BLaER1 (cell line): ENCODE data around the gene NUTM2A.
"Not testable (repeated sequence)": the region's sequence is repeated elsewhere in the genome, so short reads cannot be mapped to it uniquely, and the experiment has no call there.

Source experiments
- H3K27ac ChIP-seq: shearing (Covaris generic); formaldehyde crosslinking; 2 replicates; pipeline ENCODE4 v1.8.1; 2022
- H3K27me3 ChIP-seq: shearing (Covaris generic); formaldehyde crosslinking; 2 replicates; pipeline ENCODE4 v1.8.1; 2022
- H3K36me3 ChIP-seq: shearing (Covaris generic); formaldehyde crosslinking; 2 replicates; pipeline ENCODE4 v1.8.1; 2022
- H3K4me1 ChIP-seq: shearing (Covaris generic); formaldehyde crosslinking; 2 replicates; pipeline ENCODE4 v1.8.1; 2022
- H3K4me2 ChIP-seq: shearing (Covaris generic); formaldehyde crosslinking; 2 replicates; pipeline ENCODE4 v1.8.1; 2022
- H3K4me3 ChIP-seq: shearing (Covaris generic); formaldehyde crosslinking; 2 replicates; pipeline ENCODE4 v1.8.1; 2022
- H3K9ac ChIP-seq: shearing (Covaris generic); formaldehyde crosslinking; 2 replicates; pipeline ENCODE4 v1.8.1; 2022
- H3K9me3 ChIP-seq: shearing (Covaris generic); formaldehyde crosslinking; 2 replicates; pipeline ENCODE4 v1.8.1; 2022
- H4K20me1 ChIP-seq: shearing (Covaris generic); formaldehyde crosslinking; 2 replicates; pipeline ENCODE4 v1.8.1; 2022

The NUTM2A gene

DNA sequence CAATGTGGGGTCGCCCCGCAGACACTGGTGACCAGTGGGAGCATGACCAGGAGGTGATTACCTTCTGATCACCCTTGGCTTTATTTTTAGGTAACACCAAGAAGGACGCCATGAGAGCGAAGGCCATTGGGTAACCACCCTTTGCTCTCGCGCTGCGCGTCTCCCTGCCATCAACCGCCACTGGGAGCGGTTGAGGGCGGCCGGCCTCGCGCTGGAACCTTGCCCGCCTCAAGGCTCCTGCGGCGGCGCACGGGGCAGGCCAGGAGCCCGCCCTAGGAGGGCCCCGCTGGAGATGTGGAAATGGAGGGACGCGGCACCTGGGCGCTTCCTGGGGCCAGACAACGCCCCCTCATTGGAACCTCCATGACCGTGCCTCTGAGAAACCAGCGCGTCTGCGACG is 2.5 kb upstream of the NUTM2A start:
- not testable (repeated sequence) for H3K36me3 ChIP-seq, H3K9me3 ChIP-seq, H3K4me2 ChIP-seq, H3K4me1 ChIP-seq, H4K20me1 ChIP-seq, H3K4me3 ChIP-seq, H3K27ac ChIP-seq, H3K27me3 ChIP-seq, H3K9ac ChIP-seq

DNA sequence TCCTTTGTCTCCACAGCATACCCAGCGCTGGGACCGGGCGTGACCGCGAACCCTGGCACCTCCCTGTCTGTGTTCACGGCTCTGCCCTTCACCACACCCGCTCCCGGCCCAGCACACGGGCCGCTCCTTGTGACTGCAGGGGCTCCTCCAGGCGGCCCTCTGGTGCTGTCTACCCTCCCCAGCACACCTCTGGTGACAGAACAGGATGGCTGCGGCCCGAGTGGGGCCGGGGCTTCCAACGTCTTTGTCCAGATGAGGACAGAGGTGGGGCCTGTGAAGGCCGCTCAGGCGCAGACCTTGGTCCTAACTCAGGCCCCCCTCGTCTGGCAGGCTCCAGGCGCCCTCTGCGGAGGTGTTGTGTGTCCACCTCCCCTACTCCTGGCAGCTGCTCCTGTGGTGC is 3.0 kb downstream of the NUTM2A start:
- not testable (repeated sequence) for H3K27me3 ChIP-seq, H3K9me3 ChIP-seq, H3K36me3 ChIP-seq, H3K27ac ChIP-seq, H3K4me2 ChIP-seq, H3K4me3 ChIP-seq, H3K4me1 ChIP-seq, H3K9ac ChIP-seq, H4K20me1 ChIP-seq

DNA sequence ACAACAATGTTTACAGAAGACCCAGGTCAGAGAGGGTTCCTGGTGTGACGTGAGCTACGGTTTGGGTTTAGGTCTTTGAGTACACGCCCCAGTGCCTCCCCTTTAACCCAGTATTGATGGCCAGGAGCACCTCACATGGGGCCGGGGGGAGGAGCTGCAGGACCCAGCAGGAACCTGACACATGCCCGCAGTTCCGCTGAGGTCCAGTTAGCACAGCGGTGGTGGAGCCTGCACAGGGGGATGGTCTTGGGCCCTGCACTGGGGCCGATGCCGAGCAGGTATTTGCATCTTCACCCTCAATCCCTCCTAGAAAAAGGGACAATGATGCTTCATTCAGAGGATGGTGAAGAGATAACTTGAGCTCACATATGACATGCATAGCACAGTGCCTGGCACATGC is 4.0 kb downstream of the NUTM2A start:
- H3K27ac ChIP-seq = not testable (repeated sequence)

DNA sequence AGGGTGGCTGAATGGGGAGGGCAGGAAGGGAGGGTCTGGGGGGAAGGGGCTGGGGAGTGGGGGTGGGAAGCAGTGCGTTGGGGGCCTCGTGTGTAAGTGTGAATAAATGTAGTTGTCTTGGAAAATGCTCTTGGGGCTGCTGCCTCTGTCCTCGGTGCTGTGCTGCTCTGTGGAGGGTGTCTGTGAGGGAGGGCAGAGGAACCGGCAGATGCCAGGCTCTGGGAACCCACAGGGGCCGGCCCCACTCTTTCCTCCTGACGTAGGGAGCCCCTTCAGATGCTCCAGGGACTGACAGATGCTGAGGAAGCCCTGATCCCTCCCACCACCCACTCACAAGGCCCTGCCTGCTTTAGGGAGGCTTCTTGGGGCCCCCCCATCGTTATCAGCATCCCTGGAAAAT is 9.6 kb downstream of the NUTM2A start:
- not testable (repeated sequence) for H3K9me3 ChIP-seq, H3K4me3 ChIP-seq, H3K27ac ChIP-seq, H3K27me3 ChIP-seq, H4K20me1 ChIP-seq, H3K36me3 ChIP-seq, H3K9ac ChIP-seq, H3K4me1 ChIP-seq, H3K4me2 ChIP-seq

More for the DNA sequence above, 4.0 kb downstream of the NUTM2A start:
- H3K27me3 ChIP-seq, H3K36me3 ChIP-seq, H4K20me1 ChIP-seq, H3K4me2 ChIP-seq, H3K4me1 ChIP-seq, H3K9me3 ChIP-seq, H3K4me3 ChIP-seq, H3K9ac ChIP-seq: not testable (repeated sequence)

DNA sequence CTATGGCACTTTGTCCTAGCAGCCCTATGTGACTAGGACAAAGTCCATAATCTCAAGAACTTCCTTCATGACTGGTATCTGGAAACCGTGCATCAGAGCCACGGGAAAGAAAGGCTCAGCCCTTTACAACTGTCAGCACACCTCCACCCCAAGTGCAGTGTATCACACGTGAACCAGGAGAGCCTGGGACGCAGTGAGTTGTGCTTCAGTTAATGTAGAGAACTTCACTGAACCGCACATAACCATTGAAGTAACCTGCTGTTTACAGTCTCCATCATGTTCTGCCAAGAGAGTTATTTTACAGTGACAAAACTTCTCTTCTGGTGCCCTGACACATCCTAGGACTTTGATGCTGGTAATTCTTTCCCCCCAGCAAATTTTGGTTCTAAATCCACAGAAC is 12.0 kb downstream of the NUTM2A start:
- not testable (repeated sequence) for H3K27ac ChIP-seq, H4K20me1 ChIP-seq, H3K4me1 ChIP-seq, H3K4me3 ChIP-seq, H3K9ac ChIP-seq, H3K36me3 ChIP-seq, H3K27me3 ChIP-seq, H3K4me2 ChIP-seq, H3K9me3 ChIP-seq

DNA sequence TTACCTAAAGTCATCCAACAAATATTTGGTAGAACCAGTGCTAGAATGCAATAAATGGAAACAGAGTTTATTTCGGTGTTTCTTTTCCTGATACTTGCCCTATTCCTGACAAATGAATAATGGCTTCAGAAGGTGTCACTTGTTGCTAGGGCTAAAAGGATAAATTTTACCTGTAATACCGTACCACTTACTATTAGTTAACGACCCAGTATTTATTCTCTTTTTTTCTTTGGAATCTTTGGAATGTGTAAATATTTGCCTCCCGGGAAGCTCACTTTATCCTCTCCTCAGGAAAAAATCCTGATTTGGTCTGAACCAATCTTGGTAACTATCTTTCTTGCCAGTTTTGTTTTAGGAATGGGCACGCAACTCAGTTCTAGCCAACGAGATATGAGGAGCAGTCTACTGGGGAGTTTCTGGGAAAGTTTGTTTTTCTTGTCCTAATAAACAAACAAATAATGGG is 14.1 kb downstream of the NUTM2A start:
- H3K4me3 ChIP-seq, H3K9ac ChIP-seq, H3K4me2 ChIP-seq, H3K27ac ChIP-seq, H3K36me3 ChIP-seq, H3K9me3 ChIP-seq, H4K20me1 ChIP-seq, H3K27me3 ChIP-seq, H3K4me1 ChIP-seq: not testable (repeated sequence)

DNA sequence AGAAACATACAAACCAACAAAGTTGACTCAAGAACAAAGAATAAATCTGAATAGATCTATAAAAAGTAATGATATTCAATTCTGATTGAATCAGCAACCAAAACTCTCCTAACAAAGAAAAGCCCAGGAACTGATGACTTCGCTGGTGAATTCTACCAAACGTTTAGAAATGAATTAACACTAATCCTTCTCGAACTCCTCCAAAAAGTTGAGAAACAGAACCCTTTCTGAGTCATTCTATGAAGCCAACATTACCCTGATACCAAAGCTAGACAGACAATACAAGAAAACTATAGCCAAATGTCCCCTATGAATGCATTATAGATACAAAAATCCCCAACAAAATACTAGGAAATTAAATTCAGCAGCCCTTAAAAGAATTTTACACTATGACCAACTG is 16.9 kb downstream of the NUTM2A start:
- H3K36me3 ChIP-seq, H3K4me2 ChIP-seq, H4K20me1 ChIP-seq, H3K4me1 ChIP-seq, H3K9ac ChIP-seq, H3K9me3 ChIP-seq, H3K27me3 ChIP-seq, H3K27ac ChIP-seq, H3K4me3 ChIP-seq: not testable (repeated sequence)

DNA sequence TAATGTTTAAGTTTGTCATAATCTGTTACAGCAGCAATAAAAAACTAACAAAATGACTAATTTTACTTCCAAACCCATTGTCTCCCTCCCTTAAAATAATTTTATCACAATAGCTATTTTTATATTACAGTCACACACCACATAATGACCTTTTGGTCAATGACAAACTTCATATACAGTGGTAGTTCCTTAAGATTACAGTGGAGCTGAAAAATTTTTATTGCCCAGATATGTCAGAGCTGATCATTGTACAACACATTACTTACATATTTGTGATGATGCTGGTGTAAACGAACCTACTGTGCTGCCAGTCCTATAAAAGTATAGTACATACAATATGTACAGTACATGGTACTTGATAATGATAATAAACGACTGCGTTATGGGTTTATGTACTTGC is 22.1 kb downstream of the NUTM2A start:
- H3K9ac ChIP-seq, H3K4me3 ChIP-seq, H3K4me2 ChIP-seq, H3K27me3 ChIP-seq, H3K27ac ChIP-seq, H3K4me1 ChIP-seq, H3K9me3 ChIP-seq, H3K36me3 ChIP-seq, H4K20me1 ChIP-seq: not testable (repeated sequence)

DNA sequence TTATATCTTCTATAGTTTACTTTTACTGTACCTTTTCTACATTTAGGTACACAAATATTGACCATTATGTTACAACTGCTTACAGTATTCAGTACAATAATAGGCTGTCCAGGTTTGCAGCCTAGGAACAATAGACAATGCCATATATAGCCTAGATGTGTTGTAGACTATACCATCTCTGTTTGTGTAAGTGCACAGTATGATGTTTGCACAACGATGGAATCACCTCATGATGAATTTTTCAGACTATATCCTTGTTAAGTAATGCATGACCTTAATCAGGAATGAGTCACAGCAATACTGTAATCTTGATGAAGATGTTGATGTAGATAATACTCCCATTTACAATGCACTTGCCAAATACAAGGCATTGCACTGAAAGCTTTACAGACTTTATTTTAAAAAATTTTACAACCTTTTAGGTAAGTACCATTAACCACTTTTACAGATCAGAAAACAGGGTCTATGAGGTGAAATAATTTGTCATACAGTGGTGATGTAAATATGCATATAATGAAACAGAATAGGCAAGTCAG is 23.6 kb downstream of the NUTM2A start:
- H3K27me3 ChIP-seq, H3K4me3 ChIP-seq, H3K4me1 ChIP-seq, H3K4me2 ChIP-seq, H3K36me3 ChIP-seq, H3K9ac ChIP-seq, H3K9me3 ChIP-seq, H4K20me1 ChIP-seq, H3K27ac ChIP-seq: not testable (repeated sequence)

DNA sequence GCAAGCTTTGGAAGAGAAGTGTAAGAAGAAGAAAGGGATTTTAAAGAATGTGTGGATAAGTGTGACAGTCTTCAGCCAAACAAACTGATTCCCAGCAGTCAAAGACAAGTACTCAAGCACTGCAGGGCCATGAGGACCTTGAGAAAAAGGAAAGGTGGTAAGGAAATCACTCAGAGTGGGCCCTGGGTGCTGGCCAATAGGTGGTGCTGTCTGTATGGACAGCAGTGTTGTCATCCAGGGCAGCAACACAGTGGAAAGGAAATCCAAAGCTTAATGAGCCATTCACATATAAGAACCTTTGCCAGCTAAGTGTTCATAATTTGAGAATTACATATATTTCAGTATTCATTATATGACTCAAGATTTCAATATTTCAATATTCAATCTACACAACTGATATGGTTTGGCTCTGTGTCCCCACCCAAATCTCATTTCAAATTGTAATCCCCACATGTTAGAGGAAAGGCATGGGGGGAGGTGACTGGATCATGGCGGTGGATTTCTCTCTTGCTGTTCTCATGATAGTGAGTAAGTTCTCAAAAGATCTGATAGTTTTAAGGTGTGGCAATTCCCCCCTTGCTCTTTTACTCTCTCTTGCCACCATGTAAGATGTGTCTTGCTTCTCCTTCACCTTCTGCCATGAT is 55.6 kb downstream of the NUTM2A start:
- H3K4me1 ChIP-seq, H3K4me2 ChIP-seq, H4K20me1 ChIP-seq, H3K36me3 ChIP-seq, H3K4me3 ChIP-seq, H3K27ac ChIP-seq, H3K27me3 ChIP-seq, H3K9me3 ChIP-seq, H3K9ac ChIP-seq: not testable (repeated sequence)
